LNCAP (cell line): ENCODE results near the gene SLC16A11.

Experiments used
- TF ChIP-seq, protein P1 (sequence below): fragments of 450-650 bp; IDR thresholded peaks from 2 replicates; pipeline ENCODE4 v1.5.1; 2017; ENCODE audit warnings: mild to moderate bottlenecking

Gene SLC16A11

DNA sequence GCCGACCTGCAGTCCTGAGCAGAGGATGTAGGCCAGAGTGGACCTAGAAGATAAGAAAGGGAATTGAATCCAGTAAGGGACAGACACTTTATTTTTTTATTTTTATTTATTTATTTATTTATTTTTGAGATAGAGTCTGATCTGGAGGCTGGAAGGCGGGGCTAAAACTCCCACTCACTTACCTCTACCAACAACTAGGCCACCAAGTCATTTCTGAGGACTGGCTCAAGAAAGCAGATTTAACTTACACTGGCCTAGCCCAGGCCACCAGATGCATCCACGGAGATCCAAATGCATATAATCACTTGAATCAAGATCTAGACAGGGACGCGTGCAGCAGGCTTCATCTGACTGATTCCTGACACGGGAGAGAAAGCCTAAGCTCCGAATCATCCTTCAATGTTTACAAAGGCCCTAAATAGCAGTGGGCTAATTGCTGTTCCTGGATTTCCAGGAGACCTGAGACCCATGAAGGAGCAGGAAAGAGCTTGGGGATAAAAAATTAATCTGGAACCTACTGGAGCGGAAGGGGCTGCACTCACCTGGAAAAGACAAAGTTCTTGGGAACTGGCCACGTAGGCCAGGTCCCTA lies 49.1 kb downstream of the SLC16A11 start:
- TF ChIP-seq, protein P1, sequence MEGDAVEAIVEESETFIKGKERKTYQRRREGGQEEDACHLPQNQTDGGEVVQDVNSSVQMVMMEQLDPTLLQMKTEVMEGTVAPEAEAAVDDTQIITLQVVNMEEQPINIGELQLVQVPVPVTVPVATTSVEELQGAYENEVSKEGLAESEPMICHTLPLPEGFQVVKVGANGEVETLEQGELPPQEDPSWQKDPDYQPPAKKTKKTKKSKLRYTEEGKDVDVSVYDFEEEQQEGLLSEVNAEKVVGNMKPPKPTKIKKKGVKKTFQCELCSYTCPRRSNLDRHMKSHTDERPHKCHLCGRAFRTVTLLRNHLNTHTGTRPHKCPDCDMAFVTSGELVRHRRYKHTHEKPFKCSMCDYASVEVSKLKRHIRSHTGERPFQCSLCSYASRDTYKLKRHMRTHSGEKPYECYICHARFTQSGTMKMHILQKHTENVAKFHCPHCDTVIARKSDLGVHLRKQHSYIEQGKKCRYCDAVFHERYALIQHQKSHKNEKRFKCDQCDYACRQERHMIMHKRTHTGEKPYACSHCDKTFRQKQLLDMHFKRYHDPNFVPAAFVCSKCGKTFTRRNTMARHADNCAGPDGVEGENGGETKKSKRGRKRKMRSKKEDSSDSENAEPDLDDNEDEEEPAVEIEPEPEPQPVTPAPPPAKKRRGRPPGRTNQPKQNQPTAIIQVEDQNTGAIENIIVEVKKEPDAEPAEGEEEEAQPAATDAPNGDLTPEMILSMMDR = no peak

DNA sequence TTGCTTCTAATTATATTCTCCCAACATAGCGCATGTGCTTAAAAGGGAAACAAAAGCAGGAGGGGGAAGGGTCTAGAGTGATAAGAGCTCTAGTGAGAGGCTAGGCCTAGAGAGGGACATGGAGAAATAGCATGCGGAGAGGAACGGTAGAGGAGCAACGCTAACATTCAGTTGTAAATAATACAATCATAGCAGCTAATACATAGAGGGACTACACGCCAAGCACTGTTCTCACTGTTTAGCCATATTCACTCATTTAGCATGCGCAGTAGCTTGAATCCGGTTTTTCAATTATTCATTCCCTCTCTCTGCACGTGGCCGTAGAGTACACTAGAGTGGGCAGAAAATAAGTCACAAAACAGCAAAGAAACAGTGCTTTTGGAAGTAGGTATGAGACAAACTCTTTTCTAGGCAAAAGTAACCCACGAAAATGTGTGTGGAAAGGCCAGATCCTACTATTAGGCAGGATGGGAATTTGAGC lies 49.7 kb downstream of the SLC16A11 start:
- TF ChIP-seq, protein P1 = no peak
